ENCODE measurements around the gene PEX1.
"Not testable (repeated sequence)": the region's sequence is repeated elsewhere in the genome, so short reads cannot be mapped to it uniquely, and the experiment has no call there.

Gene PEX1

DNA sequence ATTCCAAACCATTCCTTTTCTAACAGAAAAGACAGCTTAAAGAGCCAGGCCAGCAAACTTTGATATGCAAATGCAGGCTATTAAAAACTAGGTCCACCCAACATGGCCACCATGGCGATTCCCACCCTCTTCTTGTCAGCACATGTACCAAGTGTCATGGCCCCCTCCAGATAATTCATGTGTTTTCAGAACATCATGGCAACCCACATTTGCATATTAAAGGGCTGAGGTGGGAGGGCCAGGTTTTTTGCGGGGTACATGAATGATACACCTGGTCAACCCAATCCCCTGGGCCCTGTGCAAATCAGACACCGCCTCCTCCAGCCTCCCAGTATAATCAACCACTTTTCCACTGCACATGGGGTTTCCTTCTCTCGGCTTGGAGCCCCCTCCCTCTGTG, 49.6 kb downstream of the PEX1 start:
- ChIA-PET POLR2A (no interaction called here), CTCF (no interaction called here)
- no peak overlapping the region for H3K27ac ChIP-seq (ENCODE audit: insufficient read depth in 1 of 2, low read depth in 1 of 2, low read length in 2 of 2, poor library complexity in 1 of 2, severe bottlenecking in 2 of 2)
- H3K4me1 ChIP-seq (ENCODE audit: control extremely low read depth in 1 of 4, control insufficient read depth in 4 of 4, insufficient read depth in 4 of 4, low read length in 3 of 4) = no peaks in the 10 kb centered on the region
- no peak overlapping the region for H3K4me3 ChIP-seq (ENCODE audit: control insufficient read depth in 1 of 7, extremely low read depth in 1 of 7, insufficient read depth in 4 of 7, low read depth in 2 of 7, low read length in 6 of 7)
- no peaks in the 10 kb centered on the region for H3K9me3 ChIP-seq (ENCODE audit: control extremely low read depth in 1 of 5, control insufficient read depth in 4 of 5, insufficient read depth in 2 of 5, low read depth in 1 of 5, low read length in 4 of 5)
- DNase-seq = no peak
- no peaks in the 10 kb centered on the region for H3K36me3 ChIP-seq (ENCODE audit: control insufficient read depth in 4 of 4, insufficient read depth in 4 of 4, low read length in 3 of 4)
- WGBS (ENCODE audit: insufficient coverage) = 100% methylated on average over 3 of the region's 4 CpGs
- no peaks in the 10 kb centered on the region for H3K27me3 ChIP-seq (replicated peaks in 2 of 5; ENCODE audit: control insufficient read depth in 4 of 5, insufficient read depth in 5 of 5, low read length in 4 of 5)

DNA sequence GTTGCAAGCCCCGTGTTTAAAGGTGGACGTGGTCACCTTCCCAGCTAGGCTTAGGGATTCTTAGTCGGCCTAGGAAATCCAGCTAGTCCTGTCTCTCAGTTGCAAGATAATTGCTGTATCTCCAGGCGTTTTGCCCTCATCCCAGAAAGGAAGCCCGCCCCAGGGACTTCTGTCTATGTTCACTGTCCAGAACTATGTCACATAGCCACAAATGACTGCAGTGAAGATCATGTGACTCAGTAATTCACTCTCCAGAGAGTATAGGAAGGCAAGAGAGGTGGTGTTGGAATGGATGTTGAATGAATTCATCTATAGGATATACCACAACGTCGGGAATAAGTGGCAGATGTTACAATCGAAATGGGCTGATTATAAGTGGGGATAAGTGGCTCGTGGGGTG, 50.2 kb downstream of the PEX1 start:
- Histone ChIP-seq H3K9me3 (ENCODE audit: control extremely low read depth in 1 of 5, control insufficient read depth in 4 of 5, insufficient read depth in 2 of 5, low read depth in 1 of 5, low read length in 4 of 5) (no peaks in the 10 kb centered on the region), H3K36me3 (ENCODE audit: control insufficient read depth in 4 of 4, insufficient read depth in 4 of 4, low read length in 3 of 4) (no peaks in the 10 kb centered on the region), H3K4me3 (ENCODE audit: control insufficient read depth in 1 of 7, extremely low read depth in 1 of 7, insufficient read depth in 4 of 7, low read depth in 2 of 7, low read length in 6 of 7) (no peak overlapping the region), H3K4me1 (ENCODE audit: control extremely low read depth in 1 of 4, control insufficient read depth in 4 of 4, insufficient read depth in 4 of 4, low read length in 3 of 4) (no peaks in the 10 kb centered on the region), H3K27ac (ENCODE audit: insufficient read depth in 1 of 2, low read depth in 1 of 2, low read length in 2 of 2, poor library complexity in 1 of 2, severe bottlenecking in 2 of 2) (no peak overlapping the region), H3K27me3 (replicated peaks in 2 of 5; ENCODE audit: control insufficient read depth in 4 of 5, insufficient read depth in 5 of 5, low read length in 4 of 5) (no peaks in the 10 kb centered on the region)
- 100% methylated on average over 6 of the region's 9 CpGs for WGBS (ENCODE audit: insufficient coverage)
- no peak for DNase-seq
- ChIA-PET CTCF (no interaction called here), POLR2A (no interaction called here)

DNA sequence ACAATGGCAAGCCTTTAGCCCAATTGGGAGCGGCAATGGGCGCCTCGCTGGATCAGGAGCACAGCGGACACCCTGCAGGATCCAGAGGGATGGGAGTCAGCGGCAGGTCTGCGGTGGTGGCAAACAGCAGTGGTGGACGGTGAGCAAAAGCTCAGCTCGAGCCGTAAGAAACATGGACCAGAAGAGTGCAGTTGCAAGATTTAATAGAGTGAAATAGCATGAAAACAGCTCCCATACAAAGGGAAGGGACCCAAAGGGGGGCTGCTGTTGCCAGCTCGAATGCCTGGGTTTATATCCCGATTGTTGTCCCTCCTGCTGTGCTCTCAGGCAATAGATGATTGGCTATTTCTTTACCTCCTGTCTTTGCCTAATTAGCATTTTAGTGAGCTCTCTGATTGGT, 50.6 kb downstream of the PEX1 start, which contains the start of gene ERVW-1:
ERVW-1 (minus strand) TSS at position 266 of the 400 bp plus-strand sequence. CDS start 7,565 bp downstream, outside the sequence.
- H3K9me3 ChIP-seq (ENCODE audit: control extremely low read depth in 1 of 5, control insufficient read depth in 4 of 5, insufficient read depth in 2 of 5, low read depth in 1 of 5, low read length in 4 of 5); H3K4me1 ChIP-seq (ENCODE audit: control extremely low read depth in 1 of 4, control insufficient read depth in 4 of 4, insufficient read depth in 4 of 4, low read length in 3 of 4); H3K27me3 ChIP-seq (replicated peaks in 2 of 5; ENCODE audit: control insufficient read depth in 4 of 5, insufficient read depth in 5 of 5, low read length in 4 of 5); CTCF ChIA-PET; POLR2A ChIA-PET; H3K27ac ChIP-seq (ENCODE audit: insufficient read depth in 1 of 2, low read depth in 1 of 2, low read length in 2 of 2, poor library complexity in 1 of 2, severe bottlenecking in 2 of 2); H3K4me3 ChIP-seq (ENCODE audit: control insufficient read depth in 1 of 7, extremely low read depth in 1 of 7, insufficient read depth in 4 of 7, low read depth in 2 of 7, low read length in 6 of 7); H3K36me3 ChIP-seq (ENCODE audit: control insufficient read depth in 4 of 4, insufficient read depth in 4 of 4, low read length in 3 of 4); DNase-seq: not testable (repeated sequence)
- WGBS (ENCODE audit: insufficient coverage) = 99% methylated on average over 9 of the region's 11 CpGs

DNA sequence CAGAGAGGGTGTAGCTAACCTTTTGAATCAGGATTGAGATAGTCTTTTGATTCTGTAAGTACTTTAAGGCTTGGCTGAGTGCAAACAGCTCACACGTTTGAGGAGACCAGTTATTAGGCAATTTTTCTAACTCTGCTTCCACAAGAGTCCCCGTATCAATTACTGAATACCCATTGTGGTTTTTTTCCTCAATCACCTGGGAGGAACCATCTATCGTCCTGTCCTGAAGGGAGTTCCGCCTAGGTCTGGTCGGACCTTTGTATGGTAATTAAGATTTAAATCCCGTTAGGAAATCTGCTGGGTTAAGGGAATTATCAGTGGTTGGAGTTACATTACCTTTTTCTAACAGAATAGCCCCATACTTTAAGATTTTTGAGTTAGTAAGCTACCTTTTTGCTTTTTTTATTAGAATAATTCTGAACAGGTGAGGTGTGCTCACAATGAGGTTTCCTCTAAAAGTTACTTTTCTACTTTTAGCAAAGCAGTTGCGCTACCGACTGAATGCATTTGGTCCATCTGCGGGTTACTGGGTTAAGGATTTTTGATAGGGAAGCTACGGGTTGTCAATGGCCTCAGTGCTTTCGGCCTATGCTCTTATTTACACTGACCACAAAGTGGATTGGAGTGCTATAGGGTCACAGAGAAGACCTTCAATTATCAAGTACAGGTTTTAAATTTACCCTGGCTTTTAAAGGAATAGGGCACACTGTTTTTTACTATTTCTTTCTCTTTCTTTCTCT, 52.3 kb downstream of the PEX1 start:
- not testable (repeated sequence) for H3K4me3 ChIP-seq (ENCODE audit: control insufficient read depth in 1 of 7, extremely low read depth in 1 of 7, insufficient read depth in 4 of 7, low read depth in 2 of 7, low read length in 6 of 7); DNase-seq; H3K36me3 ChIP-seq (ENCODE audit: control insufficient read depth in 4 of 4, insufficient read depth in 4 of 4, low read length in 3 of 4); H3K4me1 ChIP-seq (ENCODE audit: control extremely low read depth in 1 of 4, control insufficient read depth in 4 of 4, insufficient read depth in 4 of 4, low read length in 3 of 4); H3K9me3 ChIP-seq (ENCODE audit: control extremely low read depth in 1 of 5, control insufficient read depth in 4 of 5, insufficient read depth in 2 of 5, low read depth in 1 of 5, low read length in 4 of 5); H3K27ac ChIP-seq (ENCODE audit: insufficient read depth in 1 of 2, low read depth in 1 of 2, low read length in 2 of 2, poor library complexity in 1 of 2, severe bottlenecking in 2 of 2); H3K27me3 ChIP-seq (replicated peaks in 2 of 5; ENCODE audit: control insufficient read depth in 4 of 5, insufficient read depth in 5 of 5, low read length in 4 of 5)
- WGBS (ENCODE audit: insufficient coverage) = 100% methylated on average over 4 of the region's 11 CpGs
- POLR2A ChIA-PET = interaction anchor here (0.6 kb wide), 1 partner anchor 14 kb away, joined by 5 read pairs; no protein-coding TSS in a partner anchor
- CTCF ChIA-PET = interaction anchor here (1.0 kb wide), 1 partner anchor 646 kb away, joined by 3 read pairs; no protein-coding TSS in a partner anchor

DNA sequence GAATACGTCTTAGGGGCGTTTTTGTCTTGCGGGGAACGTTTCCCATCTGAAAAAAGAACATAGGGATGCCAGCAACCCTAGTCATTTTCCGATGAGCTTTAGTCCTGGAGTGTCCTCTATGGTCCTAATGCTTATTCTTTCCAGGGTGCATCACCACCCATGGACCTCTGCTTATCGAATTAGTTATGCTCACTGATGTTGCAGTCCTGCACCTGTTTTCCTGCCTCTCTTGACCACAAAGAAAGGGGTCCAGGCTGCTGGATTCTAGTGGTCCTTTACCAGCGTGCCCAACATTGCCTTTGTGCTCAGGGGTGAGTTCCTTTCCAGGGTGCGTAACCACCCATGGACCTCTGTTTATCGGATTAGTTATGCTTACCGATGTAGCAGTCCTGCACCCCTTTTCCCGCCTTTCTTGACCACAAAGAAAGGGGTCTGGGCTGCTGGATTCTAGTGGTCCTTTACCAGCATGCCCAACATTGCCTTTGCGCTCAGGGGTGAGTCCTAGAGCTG, 53.0 kb downstream of the PEX1 start:
- POLR2A ChIA-PET = interaction anchor here (0.6 kb wide), 1 partner anchor 14 kb away, joined by 5 read pairs; no protein-coding TSS in a partner anchor
- H3K4me1 ChIP-seq (ENCODE audit: control extremely low read depth in 1 of 4, control insufficient read depth in 4 of 4, insufficient read depth in 4 of 4, low read length in 3 of 4); DNase-seq; H3K27ac ChIP-seq (ENCODE audit: insufficient read depth in 1 of 2, low read depth in 1 of 2, low read length in 2 of 2, poor library complexity in 1 of 2, severe bottlenecking in 2 of 2); H3K4me3 ChIP-seq (ENCODE audit: control insufficient read depth in 1 of 7, extremely low read depth in 1 of 7, insufficient read depth in 4 of 7, low read depth in 2 of 7, low read length in 6 of 7); H3K27me3 ChIP-seq (replicated peaks in 2 of 5; ENCODE audit: control insufficient read depth in 4 of 5, insufficient read depth in 5 of 5, low read length in 4 of 5); H3K9me3 ChIP-seq (ENCODE audit: control extremely low read depth in 1 of 5, control insufficient read depth in 4 of 5, insufficient read depth in 2 of 5, low read depth in 1 of 5, low read length in 4 of 5); H3K36me3 ChIP-seq (ENCODE audit: control insufficient read depth in 4 of 4, insufficient read depth in 4 of 4, low read length in 3 of 4): not testable (repeated sequence)
- WGBS (ENCODE audit: insufficient coverage) = 98% methylated on average over 11 of the region's 12 CpGs
- CTCF ChIA-PET = interaction anchor here (1.0 kb wide), 1 partner anchor 645 kb away, joined by 3 read pairs; no protein-coding TSS in a partner anchor

DNA sequence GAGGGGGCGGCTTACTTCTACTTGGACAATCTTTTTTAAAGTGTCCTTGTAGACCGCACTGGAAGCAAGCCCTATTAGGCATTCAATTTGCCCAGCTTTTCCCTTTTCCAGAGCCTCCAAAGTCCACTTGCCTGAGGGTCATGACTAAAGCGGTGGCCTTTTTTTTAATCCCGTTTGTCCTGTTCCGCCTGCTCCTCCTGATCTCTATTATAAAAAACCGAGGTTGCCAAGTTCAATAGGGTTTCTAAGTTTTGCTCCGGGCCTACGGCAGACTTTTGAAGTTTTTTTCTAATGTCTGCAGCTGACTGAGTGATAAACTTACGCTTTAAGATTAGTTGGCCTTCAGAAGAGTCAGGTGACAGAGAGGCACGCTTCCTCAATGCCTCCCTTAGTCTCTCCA, 54.3 kb downstream of the PEX1 start:
- H3K36me3 ChIP-seq (ENCODE audit: control insufficient read depth in 4 of 4, insufficient read depth in 4 of 4, low read length in 3 of 4); H3K4me3 ChIP-seq (ENCODE audit: control insufficient read depth in 1 of 7, extremely low read depth in 1 of 7, insufficient read depth in 4 of 7, low read depth in 2 of 7, low read length in 6 of 7); DNase-seq; CTCF ChIA-PET; H3K9me3 ChIP-seq (ENCODE audit: control extremely low read depth in 1 of 5, control insufficient read depth in 4 of 5, insufficient read depth in 2 of 5, low read depth in 1 of 5, low read length in 4 of 5); H3K4me1 ChIP-seq (ENCODE audit: control extremely low read depth in 1 of 4, control insufficient read depth in 4 of 4, insufficient read depth in 4 of 4, low read length in 3 of 4); POLR2A ChIA-PET; H3K27ac ChIP-seq (ENCODE audit: insufficient read depth in 1 of 2, low read depth in 1 of 2, low read length in 2 of 2, poor library complexity in 1 of 2, severe bottlenecking in 2 of 2); H3K27me3 ChIP-seq (replicated peaks in 2 of 5; ENCODE audit: control insufficient read depth in 4 of 5, insufficient read depth in 5 of 5, low read length in 4 of 5): not testable (repeated sequence)
- WGBS (ENCODE audit: insufficient coverage) = 97% methylated on average over 9 of the region's 10 CpGs

DNA sequence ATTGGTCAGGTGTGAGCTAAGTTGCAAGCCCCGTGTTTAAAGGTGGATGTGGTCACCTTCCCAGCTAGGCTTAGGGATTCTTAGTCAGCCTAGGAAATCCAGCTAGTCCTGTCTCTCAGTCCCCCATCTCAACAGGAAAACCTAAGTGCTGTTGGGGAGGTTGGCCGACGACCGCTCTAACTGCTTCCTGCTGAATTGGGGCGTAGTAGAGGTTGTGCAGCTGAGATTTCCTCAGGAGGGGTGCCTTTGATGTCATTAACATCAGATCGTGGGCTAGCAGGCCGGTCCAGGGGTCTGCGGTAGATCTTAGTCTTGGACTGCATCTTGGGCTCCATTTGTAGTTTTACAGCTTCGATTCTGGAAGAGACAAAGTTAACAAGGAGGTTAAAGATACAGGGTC, 59.7 kb downstream of the PEX1 start:
- 98% methylated on average over 6 of the region's 9 CpGs for WGBS (ENCODE audit: insufficient coverage)
- H3K4me3 ChIP-seq (ENCODE audit: control insufficient read depth in 1 of 7, extremely low read depth in 1 of 7, insufficient read depth in 4 of 7, low read depth in 2 of 7, low read length in 6 of 7); POLR2A ChIA-PET; H3K36me3 ChIP-seq (ENCODE audit: control insufficient read depth in 4 of 4, insufficient read depth in 4 of 4, low read length in 3 of 4); H3K27ac ChIP-seq (ENCODE audit: insufficient read depth in 1 of 2, low read depth in 1 of 2, low read length in 2 of 2, poor library complexity in 1 of 2, severe bottlenecking in 2 of 2); H3K4me1 ChIP-seq (ENCODE audit: control extremely low read depth in 1 of 4, control insufficient read depth in 4 of 4, insufficient read depth in 4 of 4, low read length in 3 of 4); H3K9me3 ChIP-seq (ENCODE audit: control extremely low read depth in 1 of 5, control insufficient read depth in 4 of 5, insufficient read depth in 2 of 5, low read depth in 1 of 5, low read length in 4 of 5); H3K27me3 ChIP-seq (replicated peaks in 2 of 5; ENCODE audit: control insufficient read depth in 4 of 5, insufficient read depth in 5 of 5, low read length in 4 of 5); DNase-seq: not testable (repeated sequence)
- CTCF ChIA-PET = interaction anchor here (1.5 kb wide), 1 partner anchor 20 kb away, joined by 4 read pairs; no protein-coding TSS in a partner anchor
